Hepatocyte (in vitro differentiated cells): Measurements from ENCODE around the gene ATF7IP2. TPM values are rescaled to one million over a fixed set of nuclear protein-coding genes. Genes with fewer than 3 reads are reported as not detected.

Experiments used
- polyA plus RNA-seq: library from polyadenylated mRNA; unstranded; fragments of >200 nt; fragmentation: Nextera tagmentation; extraction: Ambion mirVana; gene quantifications from 2 replicates; pipeline ENCODE4 v1.2.1, GENCODE V29; 2016
- small RNA-seq: library from RNA; depleted of rRNA; stranded (forward); fragments of <200 nt; gene quantifications from one replicate; pipeline ENCODE3, GENCODE V24; 2014
- total RNA-seq: library from RNA; depleted of rRNA; stranded (reverse); fragments of >200 nt; gene quantifications from 2 replicates; pipeline ENCODE4 v1.2.3, GENCODE V29; 2014

The ATF7IP2 gene
- total and polyA plus RNA-seq, 2 experiments from 2014 or later, result 58.3 to 68.7 TPM

Small RNA genes lying within 50 kb of the gene (small RNA-seq; reads per million reads assigned to genes)
- not detected for gene RNU6-633P

Other genes starting within 250 kb of the ATF7IP2 start
- gene GRIN2A, start 203.6 kb upstream of the ATF7IP2 start, total RNA-seq, result 1.6 and 3.1 TPM in 2 replicates
- 0.05 and 1.1 TPM in 2 replicates for gene GRIN2A, start 203.6 kb upstream of the ATF7IP2 start, polyA plus RNA-seq
- gene EMP2, start 194.5 kb downstream of the ATF7IP2 start, total RNA-seq, result 23.4 and 29.1 TPM in 2 replicates
- 93.4 and 147 TPM in 2 replicates for gene EMP2, start 194.5 kb downstream of the ATF7IP2 start, polyA plus RNA-seq